Measurements from ENCODE around the gene C6orf163.
"Not testable (repeated sequence)": the region's sequence is repeated elsewhere in the genome, so short reads cannot be mapped to it uniquely, and the experiment has no call there.

The C6orf163 gene

GRCh38 chr6:87344731-87345130, at the start of gene C6orf163:
C6orf163 (plus strand) TSS chr6:87344813; CDS start chr6:87345100, 287 bp downstream.
- DNase-seq (ENCODE audit: low read depth) = no peak

- no peak for DNase-seq (ENCODE audit: low read depth)
Observed at GRCh38 chr6:87297119-87297518, 47.5 kb upstream of the C6orf163 start.

GRCh38 chr6:87301277-87301676, 43.3 kb upstream of the C6orf163 start:
- not testable (repeated sequence) for DNase-seq (ENCODE audit: low read depth)

- no peak for DNase-seq (ENCODE audit: low read depth)
Observed at GRCh38 chr6:87308970-87309369, 35.6 kb upstream of the C6orf163 start.

- no peak for DNase-seq (ENCODE audit: low read depth)
Observed at GRCh38 chr6:87312860-87313259, 31.8 kb upstream of the C6orf163 start.

- no peak for DNase-seq (ENCODE audit: low read depth)
Observed at GRCh38 chr6:87315071-87315470, 29.5 kb upstream of the C6orf163 start.

- no peak for DNase-seq (ENCODE audit: low read depth)
Observed at GRCh38 chr6:87319271-87319987, 25.2 kb upstream of the C6orf163 start.

- peak; percentile 78 for DNase-seq (ENCODE audit: low read depth)
Observed at GRCh38 chr6:87322304-87323212, 22.1 kb upstream of the C6orf163 start, which contains the start of gene SMIM8. SMIM8 (plus strand) TSS chr6:87322588; CDS start chr6:87337032, 14,444 bp downstream.

GRCh38 chr6:87323880-87324279, 20.7 kb upstream of the C6orf163 start:
- not testable (repeated sequence) for DNase-seq (ENCODE audit: low read depth)

- DNase-seq (ENCODE audit: low read depth) = no peak
Observed at GRCh38 chr6:87330961-87331360, 13.7 kb upstream of the C6orf163 start.

- DNase-seq (ENCODE audit: low read depth) = no peak
Observed at GRCh38 chr6:87333033-87333432, 11.6 kb upstream of the C6orf163 start.

GRCh38 chr6:87333591-87334181, 10.9 kb upstream of the C6orf163 start:
- DNase-seq (ENCODE audit: low read depth) = no peak

GRCh38 chr6:87334683-87335082, 9.9 kb upstream of the C6orf163 start:
- no peak for DNase-seq (ENCODE audit: low read depth)

- no peak for DNase-seq (ENCODE audit: low read depth)
Observed at GRCh38 chr6:87336367-87336766, 8.2 kb upstream of the C6orf163 start.

- DNase-seq (ENCODE audit: low read depth) = no peak
Observed at GRCh38 chr6:87340230-87340629, 4.4 kb upstream of the C6orf163 start.

- DNase-seq (ENCODE audit: low read depth) = no peak
Observed at GRCh38 chr6:87341158-87341557, 3.5 kb upstream of the C6orf163 start.

GRCh38 chr6:87341899-87342298, 2.7 kb upstream of the C6orf163 start:
- DNase-seq (ENCODE audit: low read depth) = no peak

GRCh38 chr6:87342829-87343228, 1.8 kb upstream of the C6orf163 start:
- no peak for DNase-seq (ENCODE audit: low read depth)

GRCh38 chr6:87346700-87347099, 2.1 kb downstream of the C6orf163 start:
- DNase-seq (ENCODE audit: low read depth) = no peak

- no peak for DNase-seq (ENCODE audit: low read depth)
Observed at GRCh38 chr6:87349896-87350295, 5.3 kb downstream of the C6orf163 start.

- no peak for DNase-seq (ENCODE audit: low read depth)
Observed at GRCh38 chr6:87350516-87350915, 5.9 kb downstream of the C6orf163 start.

GRCh38 chr6:87351583-87351982, 7.0 kb downstream of the C6orf163 start:
- DNase-seq (ENCODE audit: low read depth) = no peak

- DNase-seq (ENCODE audit: low read depth) = no peak
Observed at GRCh38 chr6:87356181-87356580, 11.6 kb downstream of the C6orf163 start.

All from activated T-helper 9 cell treated with anti-CD3 and anti-CD28 coated beads, Interleukin-2, amount 50 U/mL, for 16 hours (primary cell).